Stimulated activated CD8-positive, alpha-beta memory T cell treated with anti-CD3 and anti-CD28 coated beads, Interleukin-7, amount 100 ng/mL, for 48 hours (primary cell): ENCODE results near the gene GPN2.
"Not testable (repeated sequence)": the region's sequence is repeated elsewhere in the genome, so short reads cannot be mapped to it uniquely, and the experiment has no call there.

Experiments
- DNase-seq, 2 donors: peaks; one replicate each; pipeline ENCODE4 v3.0.0-alpha.2; 2020; ENCODE audit warnings: low read depth in 1 of 2; ENCODE audit errors: extremely low read depth in 1 of 2

Gene GPN2

GRCh38 chr1:26907071-26907917 lies 17.2 kb upstream of the GPN2 start:
- no peak for DNase-seq

- DNase-seq = no peak
These were observed 10.9 kb upstream of the GPN2 start for GRCh38 chr1:26900815-26901511.

GRCh38 chr1:26900001-26900814 lies 10.1 kb upstream of the GPN2 start, which contains the start of gene GPATCH3:
Gene GPATCH3 (minus strand): TSS chr1:26900467. CDS start chr1:26900442, 25 bp downstream.
- DNase-seq = peak; percentile 70 to 84

DNA sequence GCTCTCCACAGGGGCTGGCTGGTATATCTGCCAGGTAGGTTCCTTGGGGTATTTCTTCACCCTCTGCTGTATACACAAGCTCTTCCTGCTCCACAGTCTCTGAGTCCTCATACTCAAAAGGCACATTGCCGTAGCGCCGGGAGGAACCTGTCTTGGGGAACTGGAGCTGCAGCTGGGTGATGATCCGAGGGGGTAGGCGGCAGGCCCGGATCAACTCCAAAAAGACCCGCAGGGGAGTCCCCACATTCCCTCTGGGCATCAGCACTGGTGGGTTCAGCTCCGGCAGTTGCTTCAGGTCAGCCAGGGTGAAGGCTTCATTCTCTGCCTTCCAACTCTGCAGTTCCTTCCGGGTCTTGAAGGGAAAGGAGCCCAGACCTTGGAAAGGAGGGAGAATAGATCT lies 7.3 kb upstream of the GPN2 start:
- no peak for DNase-seq

GRCh38 chr1:26894263-26894662 lies 4.2 kb upstream of the GPN2 start:
- DNase-seq = no peak

DNA sequence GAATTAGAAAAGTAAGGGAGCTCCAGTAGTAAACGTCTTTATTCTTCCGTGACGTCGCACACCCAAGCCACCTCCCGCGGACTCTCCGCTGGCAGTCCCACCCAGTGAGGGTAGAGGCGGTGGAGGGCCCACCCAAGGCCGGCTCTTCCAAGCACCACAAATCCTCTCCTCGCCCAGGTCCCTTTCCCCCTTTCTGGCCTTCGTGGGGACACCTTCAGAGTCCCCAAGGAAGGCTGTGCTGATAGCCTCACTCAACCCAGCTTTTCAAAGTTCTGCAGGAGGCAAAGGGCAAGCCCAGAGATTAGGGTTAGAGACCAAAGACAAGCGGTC lies 349 bp upstream of the GPN2 start:
- DNase-seq = no peak

GRCh38 chr1:26888231-26888630 lies 1.9 kb downstream of the GPN2 start:
- no peak for DNase-seq

DNA sequence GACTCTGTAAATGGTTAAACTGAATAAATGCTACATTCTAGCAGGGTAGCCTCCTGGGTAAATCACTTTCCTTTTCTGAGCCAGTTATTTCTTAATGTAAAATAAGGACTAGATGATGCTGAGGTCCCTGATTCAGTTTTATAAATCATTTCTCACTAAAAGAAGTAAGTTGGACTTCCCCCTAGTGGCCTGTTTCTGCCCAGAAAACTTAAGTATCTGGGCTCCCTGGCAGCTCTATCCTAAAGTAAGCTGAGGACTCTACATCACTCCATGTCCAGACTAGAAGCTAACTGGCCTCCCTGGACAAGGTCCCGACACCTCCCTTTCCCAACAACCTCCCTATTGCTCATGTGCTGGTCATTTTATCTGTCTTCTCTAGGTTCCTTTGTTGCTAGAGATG lies 3.0 kb downstream of the GPN2 start:
- DNase-seq = no peak

DNA sequence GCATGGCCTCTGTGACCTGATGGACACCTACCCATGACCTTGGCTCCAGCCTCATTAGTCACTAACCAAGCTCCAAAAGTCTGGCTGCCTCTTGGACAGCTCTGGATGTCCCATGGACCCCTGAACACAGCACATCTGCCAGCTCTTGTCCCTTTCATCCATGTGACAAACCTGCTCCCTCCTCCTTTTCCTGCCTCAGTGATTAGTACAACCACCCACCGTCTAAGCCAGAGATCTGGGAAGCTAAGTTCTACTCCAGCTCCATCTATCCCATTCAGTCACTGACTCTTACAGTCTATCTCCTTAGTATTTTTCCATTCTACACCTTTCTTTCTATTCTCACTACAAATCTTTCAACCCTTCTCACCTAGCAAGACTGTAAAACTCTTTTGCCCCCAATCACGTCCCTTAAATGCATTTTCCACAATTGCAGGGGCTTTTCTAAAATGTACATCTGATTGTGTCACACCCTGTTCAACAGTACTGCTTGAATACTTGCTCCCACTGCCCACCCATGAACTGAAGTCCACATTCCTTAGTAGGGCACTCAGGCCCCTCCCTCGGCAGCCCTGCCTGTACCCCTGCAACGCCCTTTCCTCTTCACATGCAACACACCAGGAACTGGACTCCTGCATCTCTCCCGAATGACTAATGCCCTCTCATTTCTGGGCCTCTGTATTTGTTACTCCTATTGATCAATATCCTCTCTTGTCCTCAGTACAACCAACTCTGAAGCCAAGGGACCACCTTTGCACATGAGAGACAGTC lies 7.2 kb downstream of the GPN2 start:
- no peak for DNase-seq

- not testable (repeated sequence) for DNase-seq
These were observed 8.5 kb downstream of the GPN2 start for GRCh38 chr1:26881611-26882010.

DNA sequence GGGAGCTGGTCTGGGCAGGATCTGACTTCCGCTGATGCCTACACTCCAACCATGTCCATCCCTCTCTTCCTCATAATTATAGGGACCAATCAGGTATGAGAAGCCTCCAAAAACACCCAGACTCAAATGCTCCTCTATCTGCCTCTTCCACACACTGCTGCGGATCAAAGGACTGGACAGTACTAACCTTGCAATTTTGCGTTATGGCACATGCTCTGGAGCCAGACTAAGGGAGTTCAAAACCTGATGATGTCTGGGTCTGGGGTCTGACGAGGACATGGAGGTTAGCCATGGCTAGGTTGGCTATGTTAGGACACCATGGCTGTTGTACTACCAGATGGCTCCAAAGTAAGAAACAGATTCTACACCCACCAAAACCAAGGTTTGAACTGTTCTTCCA lies 10.3 kb downstream of the GPN2 start:
- DNase-seq = no peak

DNA sequence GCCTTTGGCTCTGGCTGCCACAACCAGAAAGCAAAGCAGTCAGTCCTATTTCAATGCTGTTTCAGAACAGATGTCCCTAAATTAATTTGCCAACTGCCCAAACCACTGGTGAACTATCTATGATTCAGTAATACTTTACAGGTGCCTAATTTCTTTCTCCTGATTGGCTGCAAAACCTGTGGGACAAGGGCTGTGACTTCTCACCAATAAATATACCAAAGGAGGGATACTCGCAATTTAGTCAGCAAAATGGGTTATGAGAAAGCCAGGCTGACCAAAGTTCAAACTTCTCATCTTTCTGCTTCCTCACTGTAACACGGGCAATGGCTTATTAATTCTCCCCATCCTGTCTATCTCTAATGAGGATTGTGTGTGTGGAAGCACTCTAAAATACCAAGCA lies 12.8 kb downstream of the GPN2 start:
- no peak for DNase-seq

- no peak for DNase-seq
These were observed 15.2 kb downstream of the GPN2 start for GRCh38 chr1:26874896-26875295.

DNA sequence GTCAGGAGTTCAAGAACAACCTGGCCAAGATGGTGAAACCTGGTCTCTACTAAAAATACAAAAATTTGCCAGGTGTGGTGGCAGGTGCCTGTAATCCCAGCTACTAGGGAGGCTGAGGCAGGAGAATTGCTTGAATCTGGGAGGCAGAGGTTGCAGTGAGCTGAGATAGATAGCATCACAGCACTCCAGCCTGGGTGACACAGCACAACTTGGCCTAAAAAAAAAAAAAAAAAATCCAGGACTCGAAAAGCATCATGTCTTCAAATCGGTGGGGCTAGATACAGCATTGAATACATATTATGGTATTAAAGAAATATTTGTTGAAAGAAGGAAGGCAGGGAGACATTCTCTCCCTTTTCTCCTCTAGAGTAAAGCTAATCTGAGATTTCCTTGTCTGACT lies 17.0 kb downstream of the GPN2 start:
- DNase-seq = not testable (repeated sequence)

DNA sequence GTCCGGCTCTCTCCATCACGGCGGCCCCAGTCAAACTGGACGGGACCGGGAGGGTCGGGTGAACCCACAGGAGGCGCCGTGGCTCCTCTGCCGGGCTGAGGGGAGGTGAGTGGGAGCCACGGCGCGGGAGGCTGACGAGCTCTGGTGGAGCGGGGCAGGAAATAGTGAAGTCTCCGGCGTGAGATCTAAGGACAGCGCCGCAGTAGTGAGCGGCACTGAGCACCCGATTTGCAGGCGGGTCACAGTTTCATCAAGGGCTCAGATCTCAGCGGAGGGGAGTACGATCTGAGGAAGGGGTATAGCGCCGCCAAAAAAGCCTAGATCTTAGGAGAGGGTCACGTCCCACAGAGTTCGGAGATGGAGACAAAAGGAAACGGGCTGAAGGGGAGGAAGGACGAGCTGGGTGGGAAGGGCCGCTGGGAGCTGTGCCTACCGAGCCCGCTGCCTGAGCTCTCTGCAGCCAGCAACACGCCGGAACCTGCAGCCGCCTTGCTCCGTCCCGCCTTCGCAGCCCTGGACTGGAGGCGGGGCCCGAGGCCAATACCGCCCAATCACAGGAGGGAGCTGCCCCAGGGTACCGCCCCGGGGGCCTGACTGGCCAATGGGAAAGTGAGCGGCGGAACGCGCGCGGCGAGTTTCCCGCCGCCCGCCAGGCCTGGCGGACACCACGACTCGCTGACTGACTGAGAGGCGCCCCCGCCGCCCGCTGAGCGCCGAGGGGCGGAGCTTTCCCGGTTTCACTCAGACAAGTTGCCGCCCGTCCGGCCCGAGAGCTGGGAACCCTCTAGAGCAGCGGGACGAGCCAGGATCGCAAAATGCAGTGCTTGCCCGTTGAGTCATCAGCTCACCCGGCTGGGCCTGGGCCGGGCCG lies 25.2 kb downstream of the GPN2 start:
- peak; percentile 93 to 98 for DNase-seq

- DNase-seq = no peak
These were observed 26.4 kb downstream of the GPN2 start for GRCh38 chr1:26863685-26864077.

DNA sequence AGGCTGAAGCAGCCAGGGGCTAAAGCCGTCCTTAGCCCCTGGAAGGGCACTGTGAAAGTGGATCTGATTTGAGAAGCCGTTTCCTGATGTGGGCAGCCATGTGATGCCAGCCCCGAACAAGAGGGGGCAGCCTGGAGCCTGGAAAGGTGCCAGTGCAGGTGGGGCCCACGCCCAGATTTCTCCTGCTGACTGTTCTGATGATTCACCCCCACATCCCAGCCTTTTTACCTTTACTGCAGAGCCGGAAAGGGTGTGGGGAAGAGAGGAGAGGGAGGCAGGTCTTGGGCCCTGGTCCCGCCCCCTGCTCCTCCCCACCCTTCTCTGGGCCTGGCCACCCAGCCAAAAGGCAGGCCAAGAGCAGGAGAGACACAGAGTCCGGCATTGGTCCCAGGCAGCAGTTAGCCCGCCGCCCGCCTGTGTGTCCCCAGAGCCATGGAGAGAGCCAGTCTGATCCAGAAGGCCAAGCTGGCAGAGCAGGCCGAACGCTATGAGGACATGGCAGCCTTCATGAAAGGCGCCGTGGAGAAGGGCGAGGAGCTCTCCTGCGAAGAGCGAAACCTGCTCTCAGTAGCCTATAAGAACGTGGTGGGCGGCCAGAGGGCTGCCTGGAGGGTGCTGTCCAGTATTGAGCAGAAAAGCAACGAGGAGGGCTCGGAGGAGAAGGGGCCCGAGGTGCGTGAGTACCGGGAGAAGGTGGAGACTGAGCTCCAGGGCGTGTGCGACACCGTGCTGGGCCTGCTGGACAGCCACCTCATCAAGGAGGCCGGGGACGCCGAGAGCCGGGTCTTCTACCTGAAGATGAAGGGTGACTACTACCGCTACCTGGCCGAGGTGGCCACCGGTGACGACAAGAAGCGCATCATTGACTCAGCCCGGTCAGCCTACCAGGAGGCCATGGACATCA lies 27.1 kb downstream of the GPN2 start, which contains the start of gene SFN:
Gene SFN, plus strand, starts transcription at position 369 of the 904 bp plus-strand sequence. Its CDS starts 64 bp downstream, at position 433.
- peak; percentile 31 to 53 for DNase-seq

GRCh38 chr1:26861889-26862378 lies 28.1 kb downstream of the GPN2 start:
- no peak for DNase-seq
